Activated CD4-positive, alpha-beta T cell treated with anti-CD3 and anti-CD28 coated beads, Interleukin-10, Interleukin-2, amounts not matched to agents 100 ng/mL and 50 ng/mL, durations not matched to agents 16 hours and 8 hours (primary cell): ENCODE measurements around the gene CDK8.

ENCODE experiments used
- DNase-seq: peaks from one replicate; pipeline ENCODE4 v3.0.0-alpha.2; 2020

Gene CDK8

DNA sequence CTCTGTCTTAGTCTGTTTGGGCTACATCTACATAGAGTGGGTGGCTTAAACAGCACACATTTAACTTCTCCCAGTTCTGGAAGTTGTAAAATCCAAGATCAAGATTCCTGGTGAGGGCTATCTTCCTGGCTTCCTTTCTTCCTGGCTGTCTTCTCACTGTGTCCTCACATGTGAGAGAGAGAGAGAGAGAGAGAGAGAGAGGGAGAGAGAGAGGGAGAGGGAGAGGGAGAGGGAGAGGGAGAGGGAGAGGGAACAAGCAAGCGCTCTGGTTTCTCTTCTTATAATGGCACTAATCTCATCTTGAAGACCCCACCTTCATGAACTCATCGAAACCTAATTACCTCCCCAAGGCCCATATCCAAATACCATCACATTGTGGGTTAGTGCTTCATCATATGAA, 69.2 kb downstream of the CDK8 start:
- no peak for DNase-seq

GRCh38 chr13:26323764-26324163, 69.8 kb downstream of the CDK8 start:
- no peak for DNase-seq

DNA sequence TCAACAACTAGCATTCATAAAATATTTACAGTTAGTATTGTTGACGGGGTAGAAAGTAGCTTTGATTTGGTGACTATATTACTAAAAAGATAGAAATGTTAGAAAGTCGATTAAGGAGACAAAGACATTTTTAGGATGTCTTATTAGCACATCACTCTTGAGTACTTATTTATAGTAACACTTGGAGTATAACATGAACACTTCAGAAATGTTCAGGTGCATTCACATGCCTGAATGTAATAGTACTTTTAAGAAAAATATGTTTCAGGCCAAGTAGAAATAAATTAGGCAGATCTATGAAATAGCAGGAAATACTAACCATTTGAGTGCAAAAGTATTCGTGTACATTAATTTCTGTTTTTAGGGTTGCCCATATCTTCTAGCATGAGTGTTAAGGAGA, 70.4 kb downstream of the CDK8 start:
- DNase-seq, result no peak

DNA sequence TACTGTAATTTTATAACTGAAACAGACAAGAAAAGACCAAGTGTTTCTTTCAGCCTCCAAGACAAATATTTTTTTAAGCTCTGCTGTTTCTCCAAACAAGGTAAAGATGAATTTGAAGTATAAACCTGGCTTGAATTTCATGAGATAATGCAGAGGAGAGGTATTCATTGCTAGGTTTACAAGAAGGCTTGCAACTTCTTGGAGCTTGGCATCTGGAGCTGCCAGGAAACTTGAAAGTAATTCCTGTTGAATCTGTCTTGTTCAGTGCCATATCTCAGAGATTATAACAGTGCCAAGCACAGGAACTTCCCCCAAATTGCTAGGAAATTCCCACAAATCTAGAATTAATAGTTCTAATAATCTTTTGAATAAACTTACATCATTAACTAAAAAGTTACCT, 70.9 kb downstream of the CDK8 start:
- no peak for DNase-seq

- peak; percentile 14 for DNase-seq
These were observed 71.9 kb downstream of the CDK8 start for GRCh38 chr13:26325876-26326275.

- DNase-seq, result no peak
These were observed 72.6 kb downstream of the CDK8 start for GRCh38 chr13:26326562-26326961.

DNA sequence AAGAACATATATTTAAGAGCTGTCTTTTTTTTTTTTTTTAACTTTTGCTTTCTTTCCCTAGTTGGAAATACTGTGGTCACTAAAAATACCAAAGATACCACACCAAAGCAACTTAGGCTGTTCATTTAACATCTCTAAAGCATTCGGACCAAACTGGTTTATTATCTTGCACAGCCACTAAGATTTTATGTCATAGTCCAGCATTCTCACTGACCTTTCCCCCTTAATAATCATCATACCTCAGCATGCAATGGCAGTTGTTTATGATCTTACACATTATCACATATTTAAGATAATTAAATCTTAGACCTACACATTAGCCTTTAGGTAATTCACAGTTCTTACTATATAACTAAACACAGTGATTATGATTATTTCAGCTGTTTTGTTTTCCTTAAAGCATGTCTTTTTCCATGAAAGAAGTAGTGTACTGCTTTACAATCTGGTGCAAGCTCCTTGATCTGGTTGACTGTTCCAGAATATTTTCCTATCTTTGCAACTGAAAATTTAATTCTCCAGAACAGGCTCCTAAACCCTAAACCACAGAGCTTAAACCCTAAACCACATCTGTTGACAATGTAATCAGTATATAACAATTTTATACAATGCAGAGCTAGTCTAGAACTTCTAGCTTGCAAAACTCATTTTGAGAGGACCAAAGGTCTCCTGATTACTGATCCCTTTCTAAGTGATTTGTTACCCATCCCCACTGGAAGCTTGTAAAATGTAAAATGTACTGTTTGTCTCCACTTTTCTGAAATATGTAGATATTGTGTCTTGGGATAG, 74.2 kb downstream of the CDK8 start:
- DNase-seq, result no peak

GRCh38 chr13:26335158-26335557, 81.2 kb downstream of the CDK8 start:
- no peak for DNase-seq

DNA sequence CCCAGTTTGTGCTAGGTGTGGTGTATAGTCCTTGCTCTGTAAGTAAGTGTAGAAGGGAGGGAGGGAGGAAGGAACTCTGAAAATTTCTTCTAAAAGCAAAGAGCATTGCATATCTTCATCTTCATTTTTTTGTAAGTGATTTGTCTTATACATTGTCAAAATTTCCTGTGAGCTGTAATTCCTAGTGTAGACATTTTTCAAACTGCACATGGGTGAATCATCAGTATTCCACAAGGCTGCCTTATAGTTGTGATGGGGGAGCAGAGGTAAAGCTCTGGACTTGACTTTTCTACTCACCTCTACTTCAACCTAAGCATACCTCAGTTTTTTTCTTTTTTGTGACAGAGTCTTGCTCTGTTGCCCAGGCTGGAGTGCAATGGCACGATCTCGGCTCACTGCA, 86.9 kb downstream of the CDK8 start:
- no peak for DNase-seq

- no peak for DNase-seq
These were observed 89.0 kb downstream of the CDK8 start for GRCh38 chr13:26342898-26343297.

DNA sequence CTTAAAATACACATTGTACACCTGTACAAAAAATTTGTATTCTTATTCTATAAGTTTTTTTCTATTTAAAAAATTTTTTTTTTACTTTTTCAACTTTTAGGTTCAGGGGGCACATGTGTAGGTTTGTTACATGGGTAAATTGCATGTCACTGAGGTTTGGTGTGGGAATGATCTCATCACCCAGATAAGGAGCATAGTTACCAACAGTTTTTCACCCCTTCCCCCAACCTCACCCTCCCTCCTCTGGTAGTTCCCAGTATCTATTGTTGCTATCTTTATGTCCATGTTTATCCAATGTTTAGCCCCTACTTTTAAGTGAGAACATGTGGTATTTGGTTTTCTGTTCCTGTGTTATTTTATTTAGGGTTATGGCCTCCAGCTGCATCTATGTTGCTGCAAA, 89.9 kb downstream of the CDK8 start:
- no peak for DNase-seq

DNA sequence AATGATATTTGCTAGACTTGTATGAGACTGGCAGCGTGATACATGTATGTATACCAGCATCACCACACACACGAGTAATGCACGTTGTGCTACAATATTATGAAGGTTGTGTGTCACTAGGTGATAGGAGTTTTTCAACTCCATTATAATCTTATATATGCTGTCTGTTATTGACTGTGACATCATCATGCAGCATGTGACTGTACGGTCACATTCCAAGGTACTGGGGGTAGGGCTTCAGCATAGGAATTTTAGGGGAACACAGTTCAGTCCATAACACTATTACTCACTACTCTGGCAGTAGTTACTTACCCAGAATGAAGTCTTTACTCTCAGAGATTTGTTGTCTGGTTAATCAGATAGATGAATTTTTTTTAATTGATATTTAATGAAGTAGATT, 91.1 kb downstream of the CDK8 start:
- no peak for DNase-seq

DNA sequence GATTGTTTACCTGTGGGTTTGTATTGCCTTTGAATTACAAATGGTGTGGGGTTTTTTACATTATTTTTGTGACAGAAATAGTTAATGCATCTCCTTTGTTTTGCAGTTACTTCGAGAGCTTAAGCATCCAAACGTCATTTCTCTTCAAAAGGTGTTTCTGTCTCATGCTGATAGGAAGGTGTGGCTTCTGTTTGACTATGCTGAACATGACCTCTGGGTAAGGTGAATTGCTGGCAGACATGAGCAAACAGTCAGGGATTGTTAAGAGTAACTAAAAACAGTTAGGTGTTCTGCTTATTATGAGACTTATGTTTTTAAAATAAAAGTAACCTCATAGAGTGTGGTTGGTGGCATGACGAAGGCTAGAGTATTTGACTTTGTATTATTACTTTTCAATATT, 95.0 kb downstream of the CDK8 start:
- no peak for DNase-seq

DNA sequence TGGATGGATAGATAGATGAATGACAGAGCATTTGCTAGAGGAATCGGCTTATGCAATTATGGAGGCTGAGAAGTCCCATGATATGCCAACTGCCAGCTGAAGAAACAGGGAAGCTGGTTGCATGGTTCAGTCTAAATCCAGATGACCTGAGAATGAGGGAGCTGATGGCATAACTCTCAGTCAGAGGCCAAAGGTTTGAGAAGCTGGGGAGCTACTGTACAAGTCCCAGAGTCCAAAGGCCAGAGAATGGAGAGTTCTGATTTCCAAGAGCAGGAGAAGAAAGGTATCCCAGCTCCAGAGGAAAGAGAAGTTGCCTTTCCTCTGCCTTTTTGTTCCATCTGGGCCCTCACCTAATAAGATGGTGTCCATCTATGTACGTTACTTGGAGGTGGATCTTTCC, 108.3 kb downstream of the CDK8 start:
- DNase-seq, result no peak

DNA sequence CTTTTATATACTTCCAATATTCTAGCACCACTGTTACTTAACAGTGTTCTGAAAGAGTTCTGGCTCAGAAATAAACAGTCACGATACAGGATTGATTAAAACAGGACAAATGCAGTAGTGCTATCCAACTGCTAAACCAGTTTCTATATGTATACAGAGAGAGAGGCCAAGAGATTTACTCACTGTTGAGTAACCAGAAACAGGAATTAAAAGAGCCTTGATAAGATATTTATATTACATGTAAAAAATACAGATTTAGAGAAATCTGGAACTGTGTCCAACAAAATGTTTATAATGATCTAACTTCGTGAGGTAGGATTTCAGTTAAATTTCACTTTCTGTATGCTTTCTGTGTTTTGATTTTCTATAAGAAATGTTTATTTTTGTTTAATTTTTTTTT, 116.6 kb downstream of the CDK8 start:
- DNase-seq, result no peak

DNA sequence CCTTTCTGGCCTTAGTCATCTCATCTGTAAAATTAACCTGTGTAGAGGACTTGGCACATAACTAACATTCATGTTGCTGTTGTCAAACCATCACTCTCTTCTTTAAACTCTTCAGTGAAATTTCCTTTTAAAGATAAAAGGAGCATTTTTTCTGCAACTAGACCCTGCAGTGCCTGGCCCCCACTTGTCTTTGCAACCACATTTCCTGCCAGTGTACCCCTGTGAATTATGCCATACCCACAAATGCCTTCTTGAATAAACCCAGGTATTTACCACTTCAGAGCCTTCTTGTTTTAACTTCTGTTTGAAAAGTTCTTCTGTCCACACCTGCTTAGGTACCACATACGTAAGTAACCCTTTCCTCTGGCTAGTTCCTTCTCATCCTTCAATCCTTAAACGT, 118.8 kb downstream of the CDK8 start:
- DNase-seq, result no peak

DNA sequence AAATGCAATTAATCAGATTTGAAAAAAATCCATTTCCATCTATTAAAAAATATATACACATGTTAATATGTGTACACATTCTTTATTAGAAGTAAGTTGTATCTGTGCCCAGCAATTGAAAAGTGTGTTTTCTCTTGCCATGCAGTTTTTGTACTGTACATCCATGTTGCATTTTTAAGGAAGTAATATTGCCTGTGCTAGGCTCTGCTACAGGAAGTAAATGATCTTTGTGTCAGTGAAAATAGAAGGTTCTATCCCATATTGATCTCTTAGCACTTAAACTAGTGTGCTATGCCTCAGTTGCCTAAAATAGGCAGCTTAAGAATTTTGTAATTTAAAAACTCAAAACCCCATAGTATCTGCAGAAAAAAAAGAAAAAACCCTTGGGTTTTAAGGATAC, 122.5 kb downstream of the CDK8 start:
- no peak for DNase-seq

- DNase-seq, result no peak
These were observed 123.1 kb downstream of the CDK8 start for GRCh38 chr13:26377038-26377437.

GRCh38 chr13:26378116-26378515, 124.2 kb downstream of the CDK8 start:
- DNase-seq, result no peak

DNA sequence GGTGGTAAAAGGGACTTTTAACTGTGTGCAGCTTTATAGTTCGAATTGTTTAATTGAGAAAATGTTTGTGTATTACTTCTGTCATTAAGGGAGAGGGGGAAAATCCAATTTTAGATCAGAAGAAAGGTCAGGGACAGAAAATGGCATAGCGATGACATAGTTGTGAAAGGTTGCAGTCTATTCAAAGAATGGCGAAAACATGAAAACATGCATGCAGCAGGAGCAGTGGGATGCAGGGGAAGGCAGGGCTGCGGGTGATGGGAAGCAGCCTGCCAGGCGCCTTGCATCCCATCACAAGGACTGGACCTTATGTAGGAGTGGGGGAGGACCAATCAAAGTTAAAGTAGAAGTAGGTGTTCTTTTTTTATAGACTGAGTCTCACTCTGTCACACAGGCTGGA, 125.9 kb downstream of the CDK8 start:
- no peak for DNase-seq

GRCh38 chr13:26380930-26381329, 127.0 kb downstream of the CDK8 start:
- DNase-seq, result no peak

GRCh38 chr13:26382366-26382765, 128.4 kb downstream of the CDK8 start:
- DNase-seq, result no peak

DNA sequence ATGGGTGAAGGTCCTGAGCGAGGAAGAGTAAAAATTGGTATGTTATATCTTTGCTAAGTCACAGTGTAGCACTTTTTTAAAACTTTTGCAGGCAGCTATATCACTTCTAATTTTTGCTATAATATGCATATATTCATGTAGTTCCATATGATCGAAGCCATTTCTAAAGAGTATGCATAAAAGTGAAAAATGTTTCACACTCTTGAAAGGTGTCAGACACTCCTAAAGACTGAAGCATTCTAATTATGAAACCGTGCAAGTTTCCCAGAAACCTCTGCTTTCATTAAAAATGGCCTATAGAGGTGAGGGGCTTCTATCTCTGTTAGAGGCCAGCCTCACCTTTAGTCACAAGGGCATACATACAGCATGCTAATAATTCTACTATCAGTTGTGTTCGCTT, 128.9 kb downstream of the CDK8 start:
- no peak for DNase-seq

DNA sequence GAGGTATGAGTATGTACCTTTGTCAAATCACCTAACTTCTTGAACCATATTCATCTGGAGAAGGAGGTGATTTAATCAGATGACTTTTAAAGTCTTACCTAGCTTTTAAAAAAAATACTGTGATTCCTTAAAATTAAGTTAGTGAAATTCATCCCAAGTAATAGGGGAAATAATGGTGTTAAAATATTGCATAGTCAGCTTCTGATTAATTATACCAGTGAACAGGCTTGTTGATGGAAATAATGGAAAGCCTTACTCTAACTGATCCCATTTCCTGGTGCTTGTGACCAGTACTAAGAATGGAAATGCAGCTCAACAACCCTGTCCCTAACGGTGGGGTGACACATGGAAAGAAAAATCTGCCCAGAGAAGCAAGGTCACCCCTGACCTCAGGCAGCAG, 130.7 kb downstream of the CDK8 start:
- DNase-seq, result no peak

- no peak for DNase-seq
These were observed 132.1 kb downstream of the CDK8 start for GRCh38 chr13:26386026-26386425.

DNA sequence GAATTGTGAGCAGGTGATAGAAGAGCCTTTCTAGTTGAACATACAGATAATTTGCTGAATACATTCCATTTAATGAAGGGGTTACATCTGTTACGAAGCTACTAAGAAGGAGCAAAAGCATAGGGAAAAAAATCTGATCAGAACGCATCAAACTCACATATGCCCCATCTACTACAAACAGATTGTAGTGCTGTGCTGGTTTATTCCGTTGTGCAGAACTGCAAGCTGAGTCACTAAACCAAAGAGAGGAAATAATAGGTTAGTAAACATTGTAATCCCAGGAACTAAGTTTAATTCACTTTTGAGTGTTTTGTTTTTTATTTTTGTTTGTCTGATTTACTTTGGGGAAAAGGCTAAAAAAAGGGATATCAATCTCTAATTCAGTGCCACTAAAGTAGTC, 136.3 kb downstream of the CDK8 start:
- no peak for DNase-seq
